IPS-20b (cell line): ENCODE measurements around the gene CLDND2.
"Not testable (repeated sequence)": the region's sequence is repeated elsewhere in the genome, so short reads cannot be mapped to it uniquely, and the experiment has no call there.

ENCODE experiments used
- H3K27ac ChIP-seq: one replicate; pipeline ENCODE4 v1.5.1; 2013; ENCODE audit warnings: low read length
- H3K27me3 ChIP-seq: 2 replicates; pipeline ENCODE4 v1.6.1; 2013; ENCODE audit warnings: mild to moderate bottlenecking, low read length, inconsistent platforms; ENCODE audit not compliant: insufficient read depth
- H3K36me3 ChIP-seq: 2 replicates; pipeline ENCODE4 v1.6.1; 2013; ENCODE audit warnings: low read depth, mild to moderate bottlenecking, inconsistent platforms, low read length, moderate library complexity; ENCODE audit not compliant: insufficient read depth
- H3K4me1 ChIP-seq: 2 replicates; pipeline ENCODE4 v1.6.1; 2013; ENCODE audit warnings: mild to moderate bottlenecking, control low read depth, inconsistent platforms, low read length, moderate library complexity; ENCODE audit not compliant: insufficient read depth
- H3K4me3 ChIP-seq: 2 replicates; pipeline ENCODE4 v1.5.1; 2013; ENCODE audit warnings: mild to moderate bottlenecking, low read length, inconsistent platforms
- H3K9ac ChIP-seq: 2 replicates; pipeline ENCODE4 v1.6.1; 2013; ENCODE audit warnings: low read depth, mild to moderate bottlenecking, inconsistent platforms, low read length, moderate library complexity
- H3K9me3 ChIP-seq: 2 replicates; pipeline ENCODE4 v1.6.1; 2013; ENCODE audit warnings: mild to moderate bottlenecking, low read depth, low read length, inconsistent platforms; ENCODE audit not compliant: insufficient read depth

The CLDND2 gene

GRCh38 chr19:51398096-51398704, 29.4 kb upstream of the CLDND2 start:
- Histone ChIP-seq H3K27ac (no peak overlapping the region), H3K27me3 (no peaks in the 10 kb centered on the region), H3K9me3 (peaks cover 18% of the 10 kb centered on the region), H3K9ac (no peak overlapping the region), H3K36me3 (peaks cover 8% of the 10 kb centered on the region; the same call in 1 of the 2 replicates), H3K4me3 (no peak overlapping the region), H3K4me1 (no peaks in the 10 kb centered on the region)

- not testable (repeated sequence) for H3K36me3 ChIP-seq, H3K4me1 ChIP-seq, H3K27me3 ChIP-seq, H3K9ac ChIP-seq, H3K4me3 ChIP-seq, H3K27ac ChIP-seq
- peaks cover 17% of the 10 kb centered on the region for H3K9me3 ChIP-seq
Measured at GRCh38 chr19:51397453-51397852, 28.6 kb upstream of the CLDND2 start.

GRCh38 chr19:51396175-51396574, 27.4 kb upstream of the CLDND2 start:
- no peaks in the 10 kb centered on the region for H3K36me3 ChIP-seq
- H3K9ac ChIP-seq = no peak overlapping the region
- peaks cover 6% of the 10 kb centered on the region; the same call in 1 of the 2 replicates for H3K9me3 ChIP-seq
- no peaks in the 10 kb centered on the region for H3K4me1 ChIP-seq
- H3K27me3 ChIP-seq = no peaks in the 10 kb centered on the region
- H3K4me3 ChIP-seq = no peak overlapping the region
- H3K27ac ChIP-seq = no peak overlapping the region

- Histone ChIP-seq H3K27me3 (no peaks in the 10 kb centered on the region), H3K4me1 (no peaks in the 10 kb centered on the region; the same call in 1 of the 2 replicates), H3K36me3 (no peaks in the 10 kb centered on the region), H3K9me3 (no peaks in the 10 kb centered on the region), H3K27ac (peak overlapping the region; percentile 95), H3K9ac (peak overlapping the region; percentile 100), H3K4me3 (peak overlapping the region; percentile 97)
Measured at GRCh38 chr19:51394050-51394836, 25.4 kb upstream of the CLDND2 start.

GRCh38 chr19:51392701-51393100, 23.9 kb upstream of the CLDND2 start:
- H3K9ac ChIP-seq = no peak overlapping the region
- H3K4me1 ChIP-seq = no peaks in the 10 kb centered on the region; the same call in 1 of the 2 replicates
- H3K36me3 ChIP-seq = no peaks in the 10 kb centered on the region
- no peaks in the 10 kb centered on the region for H3K9me3 ChIP-seq
- no peak overlapping the region for H3K4me3 ChIP-seq
- H3K27ac ChIP-seq = no peak overlapping the region
- H3K27me3 ChIP-seq = no peaks in the 10 kb centered on the region

- no peaks in the 10 kb centered on the region for H3K36me3 ChIP-seq
- H3K9me3 ChIP-seq = no peaks in the 10 kb centered on the region
- no peaks in the 10 kb centered on the region for H3K27me3 ChIP-seq
- no peak overlapping the region for H3K27ac ChIP-seq
- H3K4me3 ChIP-seq = no peak overlapping the region; the same call in 1 of the 2 replicates
- no peaks in the 10 kb centered on the region; the same call in 1 of the 2 replicates for H3K4me1 ChIP-seq
- H3K9ac ChIP-seq = no peak overlapping the region; the same call in 1 of the 2 replicates
Measured at GRCh38 chr19:51391073-51391611, 22.3 kb upstream of the CLDND2 start.

- Histone ChIP-seq H3K9ac (no peak overlapping the region), H3K4me3 (no peak overlapping the region), H3K9me3 (no peaks in the 10 kb centered on the region), H3K36me3 (no peaks in the 10 kb centered on the region), H3K27ac (no peak overlapping the region), H3K4me1 (no peaks in the 10 kb centered on the region; the same call in 1 of the 2 replicates), H3K27me3 (no peaks in the 10 kb centered on the region)
Measured at GRCh38 chr19:51389143-51389542, 20.3 kb upstream of the CLDND2 start.

GRCh38 chr19:51387924-51388389, 19.2 kb upstream of the CLDND2 start, which contains the start of gene LIM2:
LIM2 (minus strand) TSS chr19:51387974; CDS start chr19:51387443, 531 bp downstream.
- Histone ChIP-seq H3K9me3 (no peaks in the 10 kb centered on the region), H3K36me3 (no peaks in the 10 kb centered on the region), H3K4me1 (no peaks in the 10 kb centered on the region; the same call in 1 of the 2 replicates), H3K4me3 (no peak within 1 kb of the TSS), H3K27ac (no peak within 1 kb of the TSS), H3K27me3 (no peaks in the 10 kb centered on the region), H3K9ac (no peak within 1 kb of the TSS)

- Histone ChIP-seq H3K36me3 (no peaks in the 10 kb centered on the region), H3K4me3 (no peak overlapping the region), H3K9ac (no peak overlapping the region), H3K4me1 (no peaks in the 10 kb centered on the region; the same call in 1 of the 2 replicates), H3K27me3 (no peaks in the 10 kb centered on the region), H3K27ac (no peak overlapping the region), H3K9me3 (no peaks in the 10 kb centered on the region; the same call in 1 of the 2 replicates)
Measured at GRCh38 chr19:51386882-51387520, 18.2 kb upstream of the CLDND2 start.

GRCh38 chr19:51382004-51382403, 13.2 kb upstream of the CLDND2 start:
- no peak overlapping the region for H3K27ac ChIP-seq
- no peaks in the 10 kb centered on the region for H3K27me3 ChIP-seq
- no peak overlapping the region for H3K4me3 ChIP-seq
- peaks cover 7% of the 10 kb centered on the region for H3K9me3 ChIP-seq
- H3K36me3 ChIP-seq = no peaks in the 10 kb centered on the region
- H3K4me1 ChIP-seq = no peaks in the 10 kb centered on the region
- H3K9ac ChIP-seq = no peak overlapping the region

GRCh38 chr19:51380379-51380778, 11.6 kb upstream of the CLDND2 start:
- no peaks in the 10 kb centered on the region for H3K4me1 ChIP-seq
- no peaks in the 10 kb centered on the region for H3K36me3 ChIP-seq
- no peak overlapping the region for H3K27ac ChIP-seq
- no peak overlapping the region for H3K9ac ChIP-seq
- peaks cover 7% of the 10 kb centered on the region for H3K9me3 ChIP-seq
- no peak overlapping the region for H3K4me3 ChIP-seq
- no peaks in the 10 kb centered on the region for H3K27me3 ChIP-seq
